Heart left ventricle (tissue), 16 donors: ENCODE measurements around the gene TBRG1. TPM values are rescaled to one million over a fixed set of nuclear protein-coding genes. Genes with fewer than 3 reads are reported as not detected.

Experiments used
- ATAC-seq, 4 donors: fragments of 200-7000 bp; cut with Tn5 transposase; one replicate each; pipeline ENCODE4 v1.9.1; 2020 to 2022; ENCODE audit warnings: moderate library complexity in 4 of 4, mild to moderate bottlenecking in 3 of 4, moderate number of reproducible peaks in 1 of 4
- DNase-seq, 5 donors: peaks; one replicate each; pipeline ENCODE4 v3.0.0-alpha.2; 2020
- H3K27ac ChIP-seq, 12 donors: fragments of 200-600 bp; sonication (generic) in 4 of 12; one replicate each; pipeline versions ENCODE4 v1.5.0 to v1.8.0; 2016 to 2022; ENCODE audit warnings: mild to moderate bottlenecking in 2 of 12
- H3K27me3 ChIP-seq, 9 donors: fragments of 200-600 bp; sonication (generic) in 2 of 9; one replicate each; pipeline versions ENCODE4 v1.5.1 to v1.8.0; 2016 to 2022; ENCODE audit warnings: mild to moderate bottlenecking in 3 of 9
- H3K36me3 ChIP-seq, 9 donors: fragments of 200-600 bp; sonication (generic) in 2 of 9; one replicate each; pipeline versions ENCODE4 v1.5.0 to v1.8.0; 2018 to 2022; ENCODE audit warnings: mild to moderate bottlenecking in 2 of 9
- H3K4me1 ChIP-seq, 12 donors: fragments of 200-600 bp; sonication (generic) in 4 of 12; one replicate each; pipeline versions ENCODE4 v1.5.0 to v1.8.0; 2016 to 2022; ENCODE audit warnings: mild to moderate bottlenecking in 3 of 12
- H3K4me3 ChIP-seq, 12 donors: fragments of 200-600 bp; sonication (generic) in 4 of 12; one replicate each; pipeline versions ENCODE4 v1.5.0 to v1.8.0; 2017 to 2022; ENCODE audit warnings: mild to moderate bottlenecking in 9 of 12, moderate library complexity in 4 of 12
- H3K9me3 ChIP-seq, 12 donors: fragments of 200-600 bp; sonication (generic) in 4 of 12; one replicate each; pipeline versions ENCODE4 v1.5.0 to v1.8.0; 2016 to 2022; ENCODE audit warnings: mild to moderate bottlenecking in 1 of 12
- POLR2A ChIP-seq, 2 donors: fragments of 450-650 bp; IDR thresholded peaks; one replicate each; pipeline ENCODE4 v1.6.1; 2017; ENCODE audit warnings: antibody characterized with exemption in 2 of 2, mild to moderate bottlenecking in 2 of 2, moderate library complexity in 2 of 2
- WGBS, 4 donors: extraction: QIAGEN DNeasy Blood & Tissue Kit in 2 of 4; methylation state at CpG; one replicate each; pipeline versions ENCODE4 v1.1.5 to v1.1.7; 2013 to 2018; 5-methylcytosine and 5-hydroxymethylcytosine counted together
- intact Hi-C, 10 donors: fragments of 100-400 bp; cut with DNase I; formaldehyde crosslinking; loops; one replicate each; pipeline versions ENCODE4 v1.11.1 to v1.14.2; 2022
- polyA plus RNA-seq, 2 donors: library from polyadenylated mRNA; stranded (reverse); fragments of 200-250 nt; gene quantifications; one replicate each; pipeline ENCODE4 v1.2.3, GENCODE V29; 2013
- total RNA-seq, 9 donors: library from RNA; depleted of rRNA in 2 of 9; stranded (reverse); fragments of >200 nt in 2 of 9; fragmentation: NEBNext Ultra II Directional in 3 of 9; extraction: Animal tissue kit (Norgen Biotek cat#: 25700) in 3 of 9; gene quantifications; one replicate each; pipeline versions ENCODE4 v1.1.0 to v1.2.4, GENCODE V29; 2016 to 2023
- TF ChIP-seq, protein P1 (sequence below), 12 donors: fragments of 200-600 bp; sonication (generic) in 4 of 12; IDR thresholded peaks; one replicate each; pipeline versions ENCODE4 v1.5.0 to v1.8.0; 2018 to 2022; ENCODE audit warnings: antibody characterized with exemption in 12 of 12, mild to moderate bottlenecking in 5 of 12
- donor health status: ischemic (EF 13 %, LVEDD 7.1; RV severe dilation, severe dysfunction).
- donor health status: healthy with polysubstance abuse.
- donor health status: DM: no; HTN: yes; CAD: no.
- donor health status: DM: no; HTN: no; CAD: no.
- donor health status: ischemic (EF 25% LVEDD 6.9; RV normal size, moderate dysfunction).
- donor health status: ischemic (EF 25% LVEDD 5.7; RV mildly dilated, moderate dysfunction).
- donor health status: healthy.
- donor health status: DM: yes; HTN: yes; CAD: no.
- donor health status: ischemic (EF 35%, LVEDD 5.7; RV mildly dilated, moderate dysfunction).
- donor health status: nonischemic (EF 11% LVEDD 7.7; RV severe dilation, severe dysfunction).
- donor health status: DM: yes; HTN: yes; CAD: no.
- donor health status: PGD.
- donor health status: ischemic (EF 29% LVEDD 5.4; RV normal size, mild dysfunction).
- donor health status: nonischemic (EF 23%, LVEDD 6.1; RV moderate dilation, normal function).

Gene TBRG1
- total and polyA plus RNA-seq, 11 donors: 12.0 to 27.2 (median 19.8) TPM

- H3K9me3 ChIP-seq: no peaks in the 10 kb centered on the region
- intact Hi-C loops: loop anchor here in 4 of 10 donors (5.0 to 10.0 kb wide), 3 partner anchors 137 to 507 kb away; partner anchors contain the start of gene OR8B8 (in 2 of the 4)
- H3K27ac ChIP-seq: no peak overlapping the region
- ATAC-seq: no peak
- H3K36me3 ChIP-seq: no peaks in the 10 kb centered on the region
- H3K4me1 ChIP-seq: peaks cover 0 to 5% (median 0%) of the 10 kb centered on the region in 12 donors
- no peak for DNase-seq
- 68 to 87% (median 82%) methylated on average over 6 of the region's 6 CpGs for WGBS, 4 donors
- H3K4me3 ChIP-seq: no peak overlapping the region
- peaks cover 0 to 4% (median 0%) of the 10 kb centered on the region in 9 donors for H3K27me3 ChIP-seq
- no peak for TF ChIP-seq POLR2A (IDR thresholded peaks at IDR 0.05)
- TF ChIP-seq, protein P1, sequence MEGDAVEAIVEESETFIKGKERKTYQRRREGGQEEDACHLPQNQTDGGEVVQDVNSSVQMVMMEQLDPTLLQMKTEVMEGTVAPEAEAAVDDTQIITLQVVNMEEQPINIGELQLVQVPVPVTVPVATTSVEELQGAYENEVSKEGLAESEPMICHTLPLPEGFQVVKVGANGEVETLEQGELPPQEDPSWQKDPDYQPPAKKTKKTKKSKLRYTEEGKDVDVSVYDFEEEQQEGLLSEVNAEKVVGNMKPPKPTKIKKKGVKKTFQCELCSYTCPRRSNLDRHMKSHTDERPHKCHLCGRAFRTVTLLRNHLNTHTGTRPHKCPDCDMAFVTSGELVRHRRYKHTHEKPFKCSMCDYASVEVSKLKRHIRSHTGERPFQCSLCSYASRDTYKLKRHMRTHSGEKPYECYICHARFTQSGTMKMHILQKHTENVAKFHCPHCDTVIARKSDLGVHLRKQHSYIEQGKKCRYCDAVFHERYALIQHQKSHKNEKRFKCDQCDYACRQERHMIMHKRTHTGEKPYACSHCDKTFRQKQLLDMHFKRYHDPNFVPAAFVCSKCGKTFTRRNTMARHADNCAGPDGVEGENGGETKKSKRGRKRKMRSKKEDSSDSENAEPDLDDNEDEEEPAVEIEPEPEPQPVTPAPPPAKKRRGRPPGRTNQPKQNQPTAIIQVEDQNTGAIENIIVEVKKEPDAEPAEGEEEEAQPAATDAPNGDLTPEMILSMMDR (IDR thresholded peaks at IDR 0.05): no peak
These were observed 40.8 kb upstream of the TBRG1 start for GRCh38 chr11:124581817-124582216.

- Histone ChIP-seq H3K4me3 (no peak overlapping the region), H3K9me3 (no peaks in the 10 kb centered on the region), H3K27ac (no peak overlapping the region), H3K36me3 (no peaks in the 10 kb centered on the region), H3K4me1 (peaks cover 0 to 5% (median 0%) of the 10 kb centered on the region in 12 donors), H3K27me3 (peaks cover 0 to 10% (median 0%) of the 10 kb centered on the region in 9 donors)
- ATAC-seq (no peak), DNase-seq (no peak)
- intact Hi-C loops: loop anchor here in 4 of 10 donors (5.0 to 10.0 kb wide), 3 partner anchors 138 to 508 kb away; partner anchors contain the start of gene OR8B8 (in 2 of the 4)
- no peak for TF ChIP-seq POLR2A (IDR thresholded peaks at IDR 0.05)
- TF ChIP-seq, protein P1 (IDR thresholded peaks at IDR 0.05): no peak
- whole genome bisulfite sequencing, 4 donors: 70 to 77% (median 72%) methylated on average over 2 of the region's 2 CpGs
These were observed 40.1 kb upstream of the TBRG1 start for GRCh38 chr11:124582565-124582964.

- TF ChIP-seq, protein P1 (IDR thresholded peaks at IDR 0.05): no peak
- Histone ChIP-seq H3K27me3 (peaks cover 0 to 11% (median 0%) of the 10 kb centered on the region in 9 donors), H3K9me3 (no peaks in the 10 kb centered on the region), H3K36me3 (no peaks in the 10 kb centered on the region), H3K4me1 (no peaks in the 10 kb centered on the region), H3K27ac (no peak overlapping the region), H3K4me3 (no peak overlapping the region)
- WGBS, 4 donors: 77 to 83% (median 80%) methylated on average over 8 of the region's 8 CpGs
- ATAC-seq: no peak
- intact Hi-C loops: loop anchor here in 4 of 10 donors (5.0 to 10.0 kb wide), 3 partner anchors 139 to 509 kb away; partner anchors contain the start of gene OR8B8 (in 2 of the 4)
- no peak for DNase-seq
These were observed 38.9 kb upstream of the TBRG1 start for GRCh38 chr11:124583781-124584180.

DNA sequence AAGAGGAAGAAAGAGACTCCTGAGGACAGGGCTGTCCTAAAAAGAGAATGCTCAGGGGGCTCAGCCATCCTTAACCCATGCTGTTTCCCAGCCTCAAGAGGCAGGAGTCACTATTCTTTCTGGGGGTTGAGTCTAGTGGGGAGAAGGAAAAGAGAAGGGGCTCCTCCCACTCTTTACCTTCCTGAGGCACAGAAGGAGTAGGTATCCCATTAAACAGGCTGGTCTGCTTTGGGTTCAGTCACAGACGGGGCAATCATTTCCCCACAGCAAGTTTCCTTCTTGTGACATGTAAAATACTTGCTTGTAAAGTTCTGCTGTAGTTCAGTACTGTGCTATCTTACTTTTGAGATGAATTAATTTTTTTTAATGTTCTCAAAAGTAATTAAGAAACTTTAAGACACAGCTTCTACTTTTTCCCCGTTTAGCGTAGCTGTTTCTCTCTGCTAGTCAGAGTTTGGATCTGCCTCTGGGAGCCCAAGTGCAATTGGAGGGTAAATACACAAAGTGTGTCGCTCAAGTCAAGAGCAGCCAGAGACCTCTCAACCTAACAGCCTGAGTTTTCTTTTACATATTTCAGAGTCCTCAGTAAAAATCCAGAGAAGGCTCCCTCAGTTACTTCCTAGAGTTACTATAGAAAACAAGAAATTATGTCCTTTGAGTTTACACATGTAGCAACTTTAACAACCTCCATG, 37.8 kb upstream of the TBRG1 start:
- intact Hi-C loops: loop anchor here in 9 of 10 donors (5.0 to 10.0 kb wide), 6 partner anchors 140 to 518 kb away; partner anchors contain the start of gene OR8B8 (in 2 of the 9)
- Histone ChIP-seq H3K36me3 (no peaks in the 10 kb centered on the region), H3K9me3 (no peaks in the 10 kb centered on the region), H3K4me3 (no peak overlapping the region), H3K27me3 (peaks cover 0 to 15% (median 0%) of the 10 kb centered on the region in 9 donors), H3K27ac (no peak overlapping the region), H3K4me1 (no peaks in the 10 kb centered on the region)
- ATAC-seq: no peak
- TF ChIP-seq, protein P1 (IDR thresholded peaks at IDR 0.05): no peak
- TF ChIP-seq POLR2A (IDR thresholded peaks at IDR 0.05): no peak
- no peak for DNase-seq
- WGBS, 4 donors: 71 to 80% (median 76%) methylated on average over 4 of the region's 4 CpGs
